Activated CD8-positive, alpha-beta memory T cell treated with anti-CD3 and anti-CD28 coated beads, Interleukin-2, amount 50 U/mL, for 24 hours (primary cell): ENCODE results near the gene FASN.

Experiments used
- DNase-seq: peaks from one replicate; pipeline ENCODE4 v3.0.0-alpha.2; 2020; ENCODE audit errors: extremely low read depth

Gene FASN

GRCh38 chr17:82076785-82077591, 21.0 kb downstream of the FASN start:
- DNase-seq, result no peak

GRCh38 chr17:82076018-82076784, 21.8 kb downstream of the FASN start:
- no peak for DNase-seq

- DNase-seq, result no peak
Measured at GRCh38 chr17:82073446-82073845, 24.6 kb downstream of the FASN start.

GRCh38 chr17:82072827-82073226, 25.2 kb downstream of the FASN start:
- no peak for DNase-seq

GRCh38 chr17:82070611-82071010, 27.4 kb downstream of the FASN start:
- DNase-seq, result no peak

- no peak for DNase-seq
Measured at GRCh38 chr17:82065638-82066303, 32.3 kb downstream of the FASN start, which contains the start of gene DUS1L. TSS of gene DUS1L (minus strand) at chr17:82065804. CDS start at chr17:82065059, 745 bp downstream.

GRCh38 chr17:82065193-82065637, 32.8 kb downstream of the FASN start:
- no peak for DNase-seq

- no peak for DNase-seq
Measured at GRCh38 chr17:82064433-82065192, 33.4 kb downstream of the FASN start.

- DNase-seq, result no peak
Measured at GRCh38 chr17:82063424-82064415, 34.3 kb downstream of the FASN start.

GRCh38 chr17:82062984-82063368, 35.1 kb downstream of the FASN start:
- DNase-seq, result no peak

- DNase-seq, result no peak
Measured at GRCh38 chr17:82062076-82062983, 35.7 kb downstream of the FASN start.

- DNase-seq, result no peak
Measured at GRCh38 chr17:82061047-82061925, 36.8 kb downstream of the FASN start.

GRCh38 chr17:82060614-82061013, 37.4 kb downstream of the FASN start:
- no peak for DNase-seq

- no peak for DNase-seq
Measured at GRCh38 chr17:82060001-82060380, 38.0 kb downstream of the FASN start.

GRCh38 chr17:82059272-82060000, 38.6 kb downstream of the FASN start:
- DNase-seq, result no peak

GRCh38 chr17:82058855-82059249, 39.2 kb downstream of the FASN start:
- DNase-seq, result no peak

GRCh38 chr17:82058230-82058854, 39.7 kb downstream of the FASN start:
- no peak for DNase-seq
